Suppressor macrophage treated with lipopolysaccharide for 1 hour (primary cell): ENCODE measurements around the gene CCDC33.
A peak's percentile ranks its signal among the peaks of the same experiment; 100 is the strongest.

Experiments used
- DNase-seq, 3 donors: peaks; one replicate each; pipeline ENCODE4 v3.0.0-alpha.2; 2020 to 2022

Gene CCDC33

DNA sequence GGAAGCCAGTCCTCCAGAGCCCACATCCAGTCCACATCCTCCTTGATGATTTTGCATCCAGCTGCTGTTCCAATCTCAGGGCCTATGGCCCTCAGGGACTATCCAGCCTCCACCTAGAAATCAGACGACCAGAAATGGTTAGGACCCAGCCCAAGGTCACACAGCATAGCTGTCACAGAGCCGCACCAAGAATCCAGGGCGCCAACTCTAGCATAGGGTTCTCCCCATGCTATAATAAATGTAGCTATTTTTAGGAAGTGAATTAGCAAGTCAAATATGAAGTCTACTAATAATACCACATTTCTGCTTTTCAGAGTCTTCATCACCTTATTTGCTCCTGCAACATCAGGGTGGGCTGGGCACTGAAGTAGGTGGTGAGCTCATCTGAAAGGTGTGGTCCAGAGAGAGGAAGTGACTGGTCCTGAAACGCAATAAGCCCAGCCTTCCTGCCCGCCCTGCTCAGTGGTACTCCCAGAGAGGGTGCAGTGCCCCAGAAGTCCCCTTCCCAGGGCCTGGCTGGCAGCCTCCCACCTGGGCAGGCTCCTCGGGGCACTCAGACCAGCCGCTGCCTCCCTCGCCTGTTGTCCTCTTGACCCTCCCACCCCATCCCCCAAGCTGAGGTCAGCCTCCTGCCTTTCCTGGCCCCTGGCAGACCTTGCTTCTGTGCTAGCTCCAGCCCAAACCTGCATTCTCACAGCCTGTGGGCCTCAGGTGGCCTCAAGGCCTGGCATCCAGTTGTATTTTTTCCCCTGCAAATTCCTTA lies 148.9 kb downstream of the CCDC33 start:
- DNase-seq = peak in 2 of 3 donors; percentile 27 to 32

GRCh38 chr15:74385733-74386132 lies 149.6 kb downstream of the CCDC33 start:
- no peak for DNase-seq
